IPS-15b (cell line): Measurements from ENCODE around the gene UBE2H.

Experiments used
- H3K27me3 ChIP-seq: one replicate; pipeline ENCODE4 v1.6.1; 2013; ENCODE audit warnings: low read length; ENCODE audit not compliant: control insufficient read depth, insufficient read depth
- H3K36me3 ChIP-seq: one replicate; pipeline ENCODE4 v1.6.1; 2013; ENCODE audit warnings: low read length; ENCODE audit not compliant: control insufficient read depth, insufficient read depth
- H3K4me1 ChIP-seq: one replicate; pipeline ENCODE4 v1.6.1; 2013; ENCODE audit warnings: mild to moderate bottlenecking, low read length; ENCODE audit not compliant: control insufficient read depth, insufficient read depth
- H3K4me3 ChIP-seq: one replicate; pipeline ENCODE4 v1.5.1; 2013; ENCODE audit warnings: low read depth, low read length
- H3K9ac ChIP-seq: one replicate; pipeline ENCODE4 v1.6.1; 2013; ENCODE audit warnings: low read depth, mild to moderate bottlenecking, low read length
- H3K9me3 ChIP-seq: one replicate; pipeline ENCODE4 v1.6.1; 2013; ENCODE audit warnings: mild to moderate bottlenecking, low read length; ENCODE audit not compliant: control insufficient read depth, insufficient read depth

The UBE2H gene

GRCh38 chr7:129784783-129785684 lies 167.7 kb downstream of the UBE2H start:
- Histone ChIP-seq H3K9ac (no peak overlapping the region), H3K27me3 (peaks cover 85% of the 10 kb centered on the region), H3K4me1 (peaks cover 12% of the 10 kb centered on the region), H3K36me3 (no peaks in the 10 kb centered on the region), H3K4me3 (peak overlapping the region; percentile 39), H3K9me3 (no peaks in the 10 kb centered on the region)

- H3K4me3 ChIP-seq = peak overlapping the region; percentile 39
- H3K9ac ChIP-seq = no peak overlapping the region
- H3K36me3 ChIP-seq = no peaks in the 10 kb centered on the region
- peaks cover 12% of the 10 kb centered on the region for H3K4me1 ChIP-seq
- H3K27me3 ChIP-seq = peaks cover 79% of the 10 kb centered on the region
- H3K9me3 ChIP-seq = no peaks in the 10 kb centered on the region
These were observed 168.3 kb downstream of the UBE2H start for GRCh38 chr7:129784437-129784782.

GRCh38 chr7:129783584-129783919 lies 169.2 kb downstream of the UBE2H start:
- H3K9me3 ChIP-seq = no peaks in the 10 kb centered on the region
- peaks cover 76% of the 10 kb centered on the region for H3K27me3 ChIP-seq
- H3K4me3 ChIP-seq = peak overlapping the region; percentile 75
- no peaks in the 10 kb centered on the region for H3K36me3 ChIP-seq
- H3K9ac ChIP-seq = no peak overlapping the region
- H3K4me1 ChIP-seq = peaks cover 12% of the 10 kb centered on the region

- Histone ChIP-seq H3K9me3 (no peaks in the 10 kb centered on the region), H3K36me3 (no peaks in the 10 kb centered on the region), H3K4me1 (peaks cover 13% of the 10 kb centered on the region), H3K27me3 (peaks cover 76% of the 10 kb centered on the region), H3K9ac (no peak overlapping the region), H3K4me3 (peak overlapping the region; percentile 75)
These were observed 169.8 kb downstream of the UBE2H start for GRCh38 chr7:129782818-129783583.

GRCh38 chr7:129781928-129782817 lies 170.6 kb downstream of the UBE2H start:
- H3K4me3 ChIP-seq = peak overlapping the region; percentile 75
- peaks cover 77% of the 10 kb centered on the region for H3K27me3 ChIP-seq
- no peaks in the 10 kb centered on the region for H3K36me3 ChIP-seq
- peaks cover 18% of the 10 kb centered on the region for H3K4me1 ChIP-seq
- H3K9me3 ChIP-seq = no peaks in the 10 kb centered on the region
- H3K9ac ChIP-seq = no peak overlapping the region

GRCh38 chr7:129780974-129781927 lies 171.5 kb downstream of the UBE2H start:
- H3K4me1 ChIP-seq = peaks cover 21% of the 10 kb centered on the region
- H3K27me3 ChIP-seq = peaks cover 72% of the 10 kb centered on the region
- H3K9me3 ChIP-seq = no peaks in the 10 kb centered on the region
- no peaks in the 10 kb centered on the region for H3K36me3 ChIP-seq
- H3K4me3 ChIP-seq = peak overlapping the region; percentile 75
- H3K9ac ChIP-seq = no peak overlapping the region
